ENCODE results near the gene PRELID1.
A peak's percentile ranks its signal among the peaks of the same experiment; 100 is the strongest.
"Not testable (repeated sequence)": the region's sequence is repeated elsewhere in the genome, so short reads cannot be mapped to it uniquely, and the experiment has no call there.

PRELID1 gene

GRCh38 chr5:177336603-177337494, 33.2 kb downstream of the PRELID1 start:
- no peak for DNase-seq

- DNase-seq, result no peak
Observed at GRCh38 chr5:177338251-177339106, 34.9 kb downstream of the PRELID1 start.

GRCh38 chr5:177339107-177339638, 35.6 kb downstream of the PRELID1 start:
- DNase-seq, result no peak

GRCh38 chr5:177343000-177343399, 39.4 kb downstream of the PRELID1 start:
- not testable (repeated sequence) for DNase-seq

GRCh38 chr5:177343777-177344176, 40.2 kb downstream of the PRELID1 start:
- DNase-seq, result no peak

GRCh38 chr5:177344891-177345290, 41.3 kb downstream of the PRELID1 start:
- no peak for DNase-seq

- no peak for DNase-seq
Observed at GRCh38 chr5:177346820-177347219, 43.2 kb downstream of the PRELID1 start.

GRCh38 chr5:177347699-177348098, 44.1 kb downstream of the PRELID1 start:
- DNase-seq, result no peak

GRCh38 chr5:177349362-177349647, 45.7 kb downstream of the PRELID1 start:
- DNase-seq, result no peak

GRCh38 chr5:177349762-177350161, 46.2 kb downstream of the PRELID1 start:
- DNase-seq, result no peak

- DNase-seq, result no peak
Observed at GRCh38 chr5:177350776-177351391, 47.3 kb downstream of the PRELID1 start.

- peak; percentile 96 for DNase-seq
Observed at GRCh38 chr5:177351392-177352329, 48.1 kb downstream of the PRELID1 start, which contains the start of gene LMAN2. Gene LMAN2, minus strand, starts transcription at chr5:177351668. Its CDS starts 21 bp downstream, at chr5:177351647.

- DNase-seq, result no peak
Observed at GRCh38 chr5:177353093-177353492, 49.5 kb downstream of the PRELID1 start.

GRCh38 chr5:177354256-177354655, 50.7 kb downstream of the PRELID1 start:
- no peak for DNase-seq

- no peak for DNase-seq
Observed at GRCh38 chr5:177354711-177355110, 51.1 kb downstream of the PRELID1 start.

- DNase-seq, result no peak
Observed at GRCh38 chr5:177355162-177355867, 51.7 kb downstream of the PRELID1 start.

GRCh38 chr5:177355868-177356168, 52.2 kb downstream of the PRELID1 start:
- no peak for DNase-seq

Measured in EL (cell line).